H1 (cell line): ENCODE data around the gene IFT81. TPM values are rescaled to one million over a fixed set of nuclear protein-coding genes. Genes with fewer than 3 reads are reported as not detected.
A peak's percentile ranks its signal among the peaks of the same experiment; 100 is the strongest.

Experiments used
- CTCF ChIA-PET: fragments of 300-600 bp; sonication (Branson Sonifier 250); formaldehyde crosslinking; loops from one replicate; lab custom pipeline; 2021; ENCODE audit not compliant: partially characterized antibody; lab: Charles Lee
- POLR2A ChIA-PET: fragments of 300-600 bp; sonication (Branson Sonifier 250); formaldehyde crosslinking; loops from one replicate; lab custom pipeline; 2021; ENCODE audit warnings: inconsistent platforms; ENCODE audit not compliant: partially characterized antibody; lab: Charles Lee
- DNase-seq, 2 experiments: peaks; one replicate each; pipeline versions ENCODE4 v3.0.0 to v3.0.0-alpha.2; 2010 to 2022; ENCODE audit warnings: low spot score in 2 of 2, low read depth in 1 of 2, mixed read lengths in 1 of 2
- FAIRE-seq: peaks from 2 replicates; lab custom pipeline; 2011; peaks lifted over from hg19 to GRCh38; lab: Jason Lieb, UNC
- H2AFZ ChIP-seq: 2 replicates; pipeline ENCODE4 v1.8.1; 2012; ENCODE audit warnings: low read length, inconsistent platforms
- H2AK5ac ChIP-seq: 2 replicates; pipeline ENCODE4 v1.6.1; 2013; ENCODE audit warnings: low read depth, low read length
- H2BK120ac ChIP-seq: replicated peaks from 2 replicates; pipeline ENCODE3; 2013; ENCODE audit warnings: low read depth, low read length, inconsistent platforms
- H2BK12ac ChIP-seq: 2 replicates; pipeline ENCODE4 v1.6.1; 2013; ENCODE audit warnings: low read depth, low read length
- H2BK15ac ChIP-seq: 2 replicates; pipeline ENCODE4 v1.6.1; 2013; ENCODE audit warnings: low read length
- H2BK20ac ChIP-seq: 2 replicates; pipeline ENCODE4 v1.6.1; 2013; ENCODE audit warnings: low read length
- H2BK5ac ChIP-seq: 2 replicates; pipeline ENCODE4 v1.6.1; 2013; ENCODE audit warnings: low read depth, low read length
- H3K14ac ChIP-seq: 2 replicates; pipeline ENCODE4 v1.6.1; 2013; ENCODE audit warnings: inconsistent platforms; ENCODE audit not compliant: insufficient read length
- H3K18ac ChIP-seq: 2 replicates; pipeline ENCODE4 v1.6.1; 2013; ENCODE audit warnings: low read length; ENCODE audit errors: extremely low read depth
- H3K23ac ChIP-seq: 2 replicates; pipeline ENCODE4 v1.6.1; 2013; ENCODE audit warnings: inconsistent platforms; ENCODE audit not compliant: insufficient read length
- H3K23me2 ChIP-seq: 2 replicates; pipeline ENCODE4 v1.6.1; 2013; ENCODE audit warnings: low read depth, low read length
- H3K27ac ChIP-seq: 2 replicates; pipeline ENCODE4 v1.6.1; 2011; ENCODE audit warnings: low read depth, low read length, inconsistent platforms
- H3K27me3 ChIP-seq, 4 experiments: replicated peaks in 1 of 4; 1 replicate in 1 of 4; 2 replicates in 3 of 4; pipeline versions ENCODE4 v1.6.1 to v1.8.1; 2011 to 2013; ENCODE audit warnings: low read length in 3 of 4, mild to moderate bottlenecking in 3 of 4, inconsistent platforms in 2 of 4, mixed read lengths in 2 of 4, moderate library complexity in 1 of 4; ENCODE audit not compliant: control insufficient read depth in 3 of 4, insufficient read depth in 3 of 4; ENCODE audit errors: extremely low read depth in 1 of 4
- H3K36me3 ChIP-seq, 4 experiments: 2 replicates each; pipeline versions ENCODE4 v1.6.1 to v1.8.1; 2011 to 2013; ENCODE audit warnings: mild to moderate bottlenecking in 4 of 4, low read length in 3 of 4, moderate library complexity in 2 of 4, control low read depth in 1 of 4, inconsistent platforms in 1 of 4; ENCODE audit not compliant: insufficient read depth in 4 of 4, control insufficient read depth in 2 of 4
- H3K4ac ChIP-seq: replicated peaks from 2 replicates; pipeline ENCODE3; 2013; ENCODE audit warnings: low read length, low read depth, mixed read lengths, inconsistent platforms; ENCODE audit not compliant: insufficient read length
- H3K4me1 ChIP-seq, 4 experiments: replicated peaks in 1 of 4; 1 replicate in 1 of 4; 2 replicates in 3 of 4; pipeline versions ENCODE4 v1.6.1 to v1.8.1; 2011 to 2013; ENCODE audit warnings: low read length in 3 of 4, inconsistent platforms in 2 of 4, mixed read lengths in 1 of 4; ENCODE audit not compliant: insufficient read depth in 4 of 4, control insufficient read depth in 3 of 4
- H3K4me2 ChIP-seq, 2 experiments: 2 replicates each; pipeline versions ENCODE4 v1.6.1 to v1.8.1; 2011 to 2013; ENCODE audit warnings: low read depth in 2 of 2, low read length in 2 of 2, control low read depth in 1 of 2, inconsistent platforms in 1 of 2, mild to moderate bottlenecking in 1 of 2; ENCODE audit not compliant: insufficient read depth in 1 of 2
- H3K4me3 ChIP-seq, 4 experiments: fragments of 200-600, 300-600 bp in 1 of 4; sonication (generic), shearing (Covaris generic), sonication (Bioruptor Twin) in 1 of 4; 2 replicates each; pipeline versions ENCODE4 v1.5.1 to v1.8.1; 2011 to 2016; ENCODE audit warnings: low read length in 4 of 4, low read depth in 3 of 4, control low read depth in 2 of 4, inconsistent platforms in 2 of 4, mild to moderate bottlenecking in 2 of 4, mixed read lengths in 1 of 4, moderate library complexity in 1 of 4; ENCODE audit not compliant: insufficient read depth in 2 of 4; ENCODE audit errors: extremely low read depth in 1 of 4
- H3K56ac ChIP-seq: replicated peaks from 2 replicates; pipeline ENCODE3; 2013; ENCODE audit warnings: low read depth, mild to moderate bottlenecking, mixed read lengths, low read length, inconsistent platforms; ENCODE audit not compliant: insufficient read length
- H3K79me1 ChIP-seq: 2 replicates; pipeline ENCODE4 v1.6.1; 2013; ENCODE audit warnings: low read depth, low read length, control low read depth
- H3K79me2 ChIP-seq, 2 experiments: 2 replicates each; pipeline versions ENCODE4 v1.6.1 to v1.8.1; 2012 to 2013; ENCODE audit warnings: low read length in 2 of 2, mild to moderate bottlenecking in 2 of 2, inconsistent platforms in 1 of 2; ENCODE audit not compliant: insufficient read depth in 2 of 2, control insufficient read depth in 1 of 2
- H3K9ac ChIP-seq, 4 experiments: replicated peaks in 1 of 4; 1 replicate in 1 of 4; 2 replicates in 3 of 4; pipeline versions ENCODE4 v1.6.1 to v1.8.1; 2011 to 2013; ENCODE audit warnings: low read depth in 3 of 4, low read length in 3 of 4, control low read depth in 2 of 4, mild to moderate bottlenecking in 2 of 4, moderate library complexity in 2 of 4, inconsistent platforms in 1 of 4; ENCODE audit errors: extremely low read depth in 1 of 4
- H3K9me3 ChIP-seq, 2 experiments: 2 replicates each; pipeline versions ENCODE4 v1.6.1 to v1.8.1; 2012 to 2013; ENCODE audit warnings: mild to moderate bottlenecking in 2 of 2, moderate library complexity in 2 of 2, control low read depth in 1 of 2, inconsistent platforms in 1 of 2, low read depth in 1 of 2, low read length in 1 of 2, mixed read lengths in 1 of 2; ENCODE audit not compliant: insufficient read depth in 2 of 2
- H4K20me1 ChIP-seq, 2 experiments: replicated peaks in 1 of 2; 2 replicates each; pipeline versions ENCODE3 to v1.8.1; 2011 to 2013; ENCODE audit warnings: inconsistent platforms in 2 of 2, low read length in 2 of 2, mild to moderate bottlenecking in 1 of 2; ENCODE audit not compliant: insufficient read depth in 2 of 2, control insufficient read depth in 1 of 2
- H4K5ac ChIP-seq: 2 replicates; pipeline ENCODE4 v1.6.1; 2013; ENCODE audit warnings: low read length, low read depth, mixed read lengths, inconsistent platforms; ENCODE audit not compliant: insufficient read length
- H4K8ac ChIP-seq: 2 replicates; pipeline ENCODE4 v1.8.0; 2013; ENCODE audit warnings: mild to moderate bottlenecking, moderate library complexity, low read length, inconsistent platforms; ENCODE audit not compliant: insufficient read depth; ENCODE audit errors: extremely low read depth
- H4K91ac ChIP-seq: replicated peaks from 2 replicates; pipeline ENCODE3; 2013; ENCODE audit warnings: low read length, mixed read lengths, inconsistent platforms; ENCODE audit not compliant: insufficient read length
- ASH2L ChIP-seq: fragments of 200-600, 300-600 bp; sonication (generic); IDR thresholded peaks from one replicate; pipeline ENCODE4 v1.7.1; 2017; ENCODE audit warnings: low read length
- CEBPB ChIP-seq: IDR thresholded peaks from 2 replicates; pipeline ENCODE4 v1.6.1; 2012; ENCODE audit warnings: low read depth, low read length
- CHD1 ChIP-seq: IDR thresholded peaks from 2 replicates; pipeline ENCODE4 v1.6.1; 2012; ENCODE audit warnings: low read depth, low read length, improper control_type of control experiment
- CHD2 ChIP-seq: IDR thresholded peaks from 2 replicates; pipeline ENCODE4 v1.6.1; 2012; ENCODE audit warnings: low read length, improper control_type of control experiment
- CREB1 ChIP-seq: IDR thresholded peaks from 2 replicates; pipeline ENCODE4 v1.6.1; 2012; ENCODE audit warnings: inconsistent platforms
- GTF2F1 ChIP-seq: IDR thresholded peaks from 2 replicates; pipeline ENCODE4 v1.6.1; 2012; ENCODE audit warnings: low read depth, low read length, improper control_type of control experiment, borderline replicate concordance
- KDM4A ChIP-seq: IDR thresholded peaks from one replicate; pipeline ENCODE4 v1.7.1; 2012; ENCODE audit warnings: low read depth, mild to moderate bottlenecking, moderate library complexity, low read length, inconsistent platforms; ENCODE audit not compliant: severe bottlenecking
- POLR2AphosphoS5 ChIP-seq: IDR thresholded peaks from 2 replicates; pipeline ENCODE4 v1.6.1; 2011; ENCODE audit warnings: low read depth, low read length
- POU5F1 ChIP-seq: IDR thresholded peaks from 2 replicates; pipeline ENCODE4 v1.6.1; 2011; ENCODE audit warnings: low read depth, mild to moderate bottlenecking, low read length, moderate library complexity
- SUZ12 ChIP-seq: fragments of 200-600 bp; sonication (generic); IDR thresholded peaks from 2 replicates; pipeline ENCODE4 v1.6.1; 2012; ENCODE audit warnings: mild to moderate bottlenecking, inconsistent platforms, low read length, moderate library complexity, mixed read lengths
- WGBS, 2 experiments: shearing (Covaris generic) in 1 of 2; methylation state at CpG; one replicate each; pipeline versions ENCODE4 v1.1.6 to v1.1.7; 2013 to 2015; ENCODE audit warnings: low lambda C conversion rate in 2 of 2, mixed read lengths in 2 of 2, inconsistent platforms in 1 of 2, low coverage in 1 of 2, missing lambda C conversion rate in 1 of 2; ENCODE audit not compliant: insufficient replicate concordance in 2 of 2, insufficient coverage in 1 of 2, insufficient read length in 1 of 2; ENCODE audit errors: extremely low coverage in 1 of 2, missing lambda C conversion rate in 1 of 2; 5-methylcytosine and 5-hydroxymethylcytosine counted together
- polyA plus RNA-seq, 7 experiments: library from polyadenylated mRNA; depleted of rRNA in 3 of 7; stranded (reverse) in 5 of 7; unstranded in 2 of 7; fragments of >200 nt in 5 of 7; fragments of 200-250 nt in 2 of 7; gene quantifications; 1 replicate in 5 of 7; 2 replicates in 1 of 7; 4 replicates in 1 of 7; pipeline versions ENCODE4 v1.2.1 to v1.2.3, GENCODE V29; 2011 to 2013; ENCODE audit warnings: missing spikeins in 2 of 7, mixed read lengths in 2 of 7
- total RNA-seq: library from RNA; stranded (reverse); fragmentation: NEBNext Ultra II Directional; extraction: Animal tissue kit (Norgen Biotek cat#: 25700); gene quantifications from 2 replicates; pipeline ENCODE4 v1.2.1, GENCODE V29; 2021

IFT81 gene
- total and polyA plus RNA-seq, 2 of the 8 experiments (the other 6 are each of a cell fraction or from before 2014, with no cell fraction given): 4.1 to 14.5 TPM

DNA sequence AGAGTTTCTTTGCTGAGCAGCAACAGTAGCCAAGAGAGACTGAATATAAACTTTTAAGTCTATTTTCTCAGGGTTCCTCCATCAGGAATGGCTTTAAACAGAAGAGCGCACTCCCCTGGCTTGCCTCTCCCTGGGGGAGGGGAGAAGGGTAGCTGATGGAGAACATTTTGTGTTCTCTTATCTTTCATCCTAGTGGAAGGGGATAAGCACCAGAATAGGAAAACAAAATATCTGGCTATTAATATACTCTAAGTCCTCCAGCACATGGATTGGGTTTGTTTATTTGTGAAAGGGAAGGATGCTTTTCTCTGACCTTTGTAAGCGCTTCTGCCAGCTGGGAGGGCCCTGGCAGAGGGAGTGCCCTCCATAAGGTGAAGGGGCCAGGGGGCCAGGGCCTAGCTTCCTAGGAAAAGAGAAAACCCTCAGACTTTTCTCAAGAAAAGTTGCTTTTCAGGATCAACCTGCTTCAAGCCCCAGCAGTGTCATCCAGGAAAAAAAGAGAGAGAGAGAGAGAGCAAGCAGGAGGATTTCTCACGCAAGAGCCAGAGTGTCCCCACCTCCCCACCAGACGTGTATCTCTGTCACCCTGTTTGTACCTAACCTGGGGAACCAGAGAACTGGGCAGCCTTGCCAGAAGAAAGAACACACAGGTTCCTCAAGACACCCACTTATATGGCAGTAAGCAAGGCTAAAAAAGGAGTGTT lies 122.6 kb downstream of the IFT81 start:
- H3K79me2 ChIP-seq: no peaks in the 10 kb centered on the region
- H3K4me2 ChIP-seq: no peak overlapping the region

More for the DNA sequence above, 122.6 kb downstream of the IFT81 start:
- Histone ChIP-seq H3K4ac (no peak overlapping the region), H3K79me1 (no peaks in the 10 kb centered on the region), H2AK5ac (no peak overlapping the region), H4K8ac (no peak overlapping the region), H3K36me3 (no peaks in the 10 kb centered on the region), H3K14ac (no peak overlapping the region), H2BK120ac (no peak overlapping the region), H2BK5ac (no peak overlapping the region), H2BK15ac (no peak overlapping the region), H3K27ac (no peak overlapping the region), H4K20me1 (no peaks in the 10 kb centered on the region), H2BK20ac (no peak overlapping the region), H3K56ac (no peak overlapping the region), H3K9ac (peak overlapping the region in 1 of 4 experiments; percentile 37; a peak in 2 of 7 replicates), H3K18ac (no peak overlapping the region), H3K4me1 (peaks cover 4 to 13% (median 6%) of the 10 kb centered on the region in 4 experiments; a peak in 6 of 7 replicates), H4K91ac (no peak overlapping the region), H3K27me3 (no peaks in the 10 kb centered on the region), H3K23ac (no peak overlapping the region), H2AFZ (no peak overlapping the region), H2BK12ac (no peak overlapping the region), H3K4me3 (no peak overlapping the region), H4K5ac (no peak overlapping the region), H3K9me3 (no peaks in the 10 kb centered on the region), H3K23me2 (no peaks in the 10 kb centered on the region)
- ChIA-PET POLR2A (interaction anchor here (2.4 kb wide), 1 partner anchor 36 kb away, joined by 10 read pairs; no protein-coding TSS in a partner anchor), CTCF (interaction anchor here (0.6 to 1.3 kb wide), 3 partner anchors 24 to 124 kb away, joined by 3 to 4 read pairs (median 3); no protein-coding TSS in a partner anchor)
- no peak for DNase-seq
- TF ChIP-seq CHD2 (no peak), POLR2AphosphoS5 (no peak), SUZ12 (no peak), POU5F1 (no peak), CHD1 (no peak), CEBPB (no peak), CREB1 (no peak), ASH2L (no peak), GTF2F1 (no peak), KDM4A (no peak)
- 98% methylated on average over 4 of the region's 4 CpGs; no CpG with 5 or more reads in 1 of the 2 experiments for WGBS, 2 experiments
- FAIRE-seq: no peak
